ENCODE results near the gene IL5. TPM values are rescaled to one million over a fixed set of nuclear protein-coding genes. Genes with fewer than 3 reads are reported as not detected.

IL5 gene
- total RNA-seq, 1 donor from 2014 or later = not detected

DNA sequence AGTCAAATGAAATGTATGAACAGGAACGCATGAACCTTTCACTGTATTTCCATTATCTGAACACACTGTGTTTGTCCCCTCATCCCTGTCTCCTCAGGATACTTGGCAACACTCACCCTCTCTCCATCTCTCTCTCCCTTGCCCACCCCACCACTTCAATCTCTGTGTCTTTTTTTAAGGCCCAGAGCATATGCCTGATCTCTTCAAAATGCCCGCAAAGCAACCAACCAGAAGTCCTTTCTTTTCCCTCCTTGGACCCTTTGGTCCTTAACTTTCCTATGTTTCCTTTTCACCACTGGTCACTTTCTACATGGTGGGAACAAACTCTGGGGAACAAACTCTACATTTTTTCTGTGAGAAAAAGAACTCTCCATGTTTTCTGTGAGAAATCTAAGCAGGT is 49.5 kb downstream of the IL5 start:
- H3K9me3 Mint-ChIP-seq (ENCODE audit: unreplicated experiment) = no peaks in the 10 kb centered on the region
- peaks cover 7% of the 10 kb centered on the region for H3K36me3 Mint-ChIP-seq (ENCODE audit: unreplicated experiment)
- H3K4me1 Mint-ChIP-seq (ENCODE audit: unreplicated experiment) = peaks cover 64% of the 10 kb centered on the region
- TF ChIP-seq CTCF (IDR thresholded peaks at IDR 0.05) = no peak
- DNase-seq (ENCODE audit: extremely low spot score, unreplicated experiment) = no peak
- no peak overlapping the region for H3K4me3 Mint-ChIP-seq (ENCODE audit: unreplicated experiment)
- peak overlapping the region; percentile 92 for H3K27ac Mint-ChIP-seq (ENCODE audit: unreplicated experiment)
- no peaks in the 10 kb centered on the region for H3K27me3 Mint-ChIP-seq (ENCODE audit: unreplicated experiment)

- no peak for TF ChIP-seq CTCF (IDR thresholded peaks at IDR 0.05)
- H3K4me3 Mint-ChIP-seq (ENCODE audit: unreplicated experiment) = no peak overlapping the region
- H3K4me1 Mint-ChIP-seq (ENCODE audit: unreplicated experiment) = peaks cover 65% of the 10 kb centered on the region
- no peaks in the 10 kb centered on the region for H3K27me3 Mint-ChIP-seq (ENCODE audit: unreplicated experiment)
- H3K27ac Mint-ChIP-seq (ENCODE audit: unreplicated experiment) = peak overlapping the region; percentile 92
- no peaks in the 10 kb centered on the region for H3K9me3 Mint-ChIP-seq (ENCODE audit: unreplicated experiment)
- H3K36me3 Mint-ChIP-seq (ENCODE audit: unreplicated experiment) = peaks cover 10% of the 10 kb centered on the region
- peak; percentile 42 for DNase-seq (ENCODE audit: extremely low spot score, unreplicated experiment)
Observed at GRCh38 chr5:132493241-132493640, 50.1 kb downstream of the IL5 start.

DNA sequence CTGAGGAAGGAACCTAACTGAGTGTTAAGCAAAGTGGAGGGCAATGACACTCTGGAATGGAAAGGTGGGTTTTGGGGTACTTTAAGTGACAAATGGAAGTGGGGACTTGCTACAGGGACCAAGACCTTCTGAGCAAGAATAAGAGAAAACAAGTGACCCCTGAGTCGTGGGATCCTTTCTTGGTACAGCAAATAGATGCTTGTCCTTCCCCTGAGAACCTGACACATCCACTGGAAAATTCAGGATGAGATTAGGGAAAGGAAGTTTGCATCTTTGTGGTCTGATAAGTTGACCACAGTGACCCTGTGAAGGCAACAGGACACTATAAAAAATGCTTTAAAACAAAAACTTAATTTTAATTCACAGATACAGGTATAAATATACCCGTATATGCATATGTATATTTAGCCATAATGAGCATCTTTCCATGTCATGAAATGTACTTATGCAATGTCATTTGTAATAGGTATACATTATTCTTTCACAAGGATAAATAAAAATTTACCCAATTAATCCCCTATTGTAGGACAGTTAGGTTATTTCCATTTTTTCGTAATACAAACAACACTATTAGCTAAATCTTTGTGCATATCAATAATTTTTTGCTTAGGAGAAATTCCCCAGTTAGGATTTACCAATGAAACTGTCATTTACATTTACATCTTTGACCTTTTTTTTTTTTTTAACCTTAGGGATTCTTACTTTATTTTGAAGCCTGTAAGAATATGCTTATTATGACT is 50.8 kb downstream of the IL5 start:
- H3K36me3 Mint-ChIP-seq (ENCODE audit: unreplicated experiment) = peaks cover 16% of the 10 kb centered on the region
- peaks cover 65% of the 10 kb centered on the region for H3K4me1 Mint-ChIP-seq (ENCODE audit: unreplicated experiment)
- H3K4me3 Mint-ChIP-seq (ENCODE audit: unreplicated experiment) = no peak overlapping the region
- no peak for TF ChIP-seq CTCF (IDR thresholded peaks at IDR 0.05)
- DNase-seq (ENCODE audit: extremely low spot score, unreplicated experiment) = no peak
- H3K9me3 Mint-ChIP-seq (ENCODE audit: unreplicated experiment) = no peaks in the 10 kb centered on the region
- no peaks in the 10 kb centered on the region for H3K27me3 Mint-ChIP-seq (ENCODE audit: unreplicated experiment)
- H3K27ac Mint-ChIP-seq (ENCODE audit: unreplicated experiment) = peak overlapping the region; percentile 32

Other genes starting within 250 kb of the IL5 start
- gene SLC22A4, start 249.1 kb downstream of the IL5 start, total RNA-seq = 1.4 and 2.5 TPM in 2 replicates
- 6.7 and 9.1 TPM in 2 replicates for gene SLC22A5, start 173.8 kb downstream of the IL5 start, total RNA-seq
- gene IRF1, start 52.7 kb downstream of the IL5 start, total RNA-seq = 50.2 and 58.9 TPM in 2 replicates
- gene RAD50, start 13.5 kb upstream of the IL5 start, total RNA-seq = 24.7 and 27.5 TPM in 2 replicates
- gene IL13, start 114.7 kb upstream of the IL5 start, total RNA-seq = not detected in 2 replicates
- not detected in 2 replicates for gene IL4, start 130.5 kb upstream of the IL5 start, total RNA-seq
- 15.3 and 21.9 TPM in 2 replicates for gene KIF3A, start 194.0 kb upstream of the IL5 start, total RNA-seq
- gene CCNI2, start 203.9 kb upstream of the IL5 start, total RNA-seq = not detected in 2 replicates
- gene SEPTIN8, start 233.7 kb upstream of the IL5 start, total RNA-seq = 57.9 and 60.2 TPM in 2 replicates